K562 (cell line): ENCODE measurements around the gene TMEM168. TPM values are rescaled to one million over a fixed set of nuclear protein-coding genes. Genes with fewer than 3 reads are reported as not detected.

ENCODE experiments used
- C11orf30 ChIP-seq: fragments of 450-650 bp; IDR thresholded peaks from 2 replicates; pipeline ENCODE4 v1.6.1; 2016; ENCODE audit warnings: low read depth, mild to moderate bottlenecking
- E2F1 ChIP-seq: sonication (generic); formaldehyde crosslinking; IDR thresholded peaks from 2 replicates; pipeline ENCODE4 v1.8.1; 2023; ENCODE audit warnings: mild to moderate bottlenecking, missing genetic modification reagents, moderate library complexity
- E4F1 ChIP-seq: fragments of 250-450 bp; sonication (Bioruptor Pico); IDR thresholded peaks from 2 replicates; pipeline ENCODE4 v1.5.0; 2021; ENCODE audit warnings: mild to moderate bottlenecking, borderline replicate concordance
- FUS ChIP-seq: fragments of 200-400 bp; formaldehyde crosslinking; optimal IDR thresholded peaks from 2 replicates; pipeline ENCODE3; 2017; ENCODE audit warnings: low read depth, low read length
- ILK ChIP-seq: fragments of 450-650 bp; IDR thresholded peaks from 2 replicates; pipeline ENCODE4 v1.6.1; 2016; ENCODE audit warnings: missing genetic modification characterization, low read depth, mild to moderate bottlenecking, missing compliant biosample characterization, moderate library complexity, borderline replicate concordance
- MBD2 ChIP-seq: sonication (generic); IDR thresholded peaks from 2 replicates; pipeline ENCODE4 v1.6.1; 2016; ENCODE audit warnings: low read depth, borderline replicate concordance
- MTA1 ChIP-seq: fragments of 450-650 bp; IDR thresholded peaks from 2 replicates; pipeline ENCODE4 v1.6.1; 2017; ENCODE audit warnings: borderline replicate concordance
- NCOR1 ChIP-seq: fragments of 450-650 bp; IDR thresholded peaks from 2 replicates; pipeline ENCODE4 v1.6.1; 2016; ENCODE audit warnings: mild to moderate bottlenecking, moderate library complexity
- POLR2A ChIP-seq: fragments of 450-650 bp; conservative IDR thresholded peaks from 2 replicates; pipeline ENCODE4 v1.6.1; 2016
- RAD21 ChIP-seq, 2 experiments: fragments of 250-450 bp in 1 of 2; fragments of 450-650 bp in 1 of 2; sonication (Bioruptor Pico) in 1 of 2; formaldehyde crosslinking in 1 of 2; IDR thresholded peaks in 1 of 2; conservative IDR thresholded peaks in 1 of 2; 2 replicates each; pipeline versions ENCODE4 v1.4.0 to v1.8.0; 2020 to 2022; ENCODE audit warnings: mild to moderate bottlenecking in 2 of 2, moderate library complexity in 1 of 2
- SMARCB1 ChIP-seq: IDR thresholded peaks from 2 replicates; pipeline ENCODE4 v1.6.1; 2011; ENCODE audit warnings: improper control_type of control experiment, low read depth; ENCODE audit not compliant: insufficient read length
- UBTF ChIP-seq, 2 experiments: IDR thresholded peaks; 2 replicates each; pipeline ENCODE4 v1.6.1; 2012; ENCODE audit warnings: improper control_type of control experiment in 2 of 2, low read depth in 2 of 2, low read length in 2 of 2, borderline replicate concordance in 1 of 2
- ZFX ChIP-seq: sonication (generic); formaldehyde crosslinking; IDR thresholded peaks from 2 replicates; pipeline ENCODE4 v1.8.0; 2022; ENCODE audit warnings: mild to moderate bottlenecking, missing genetic modification reagents, moderate library complexity
- ZNF124 ChIP-seq: sonication (generic); formaldehyde crosslinking; IDR thresholded peaks from 2 replicates; pipeline ENCODE4 v1.8.1; 2022; ENCODE audit warnings: missing genetic modification reagents
- ZNF347 ChIP-seq: fragments of 450-650 bp; formaldehyde crosslinking; IDR thresholded peaks from 2 replicates; pipeline ENCODE4 v1.4.0; 2020; ENCODE audit warnings: low read depth, mild to moderate bottlenecking, moderate library complexity
- ZNF592 ChIP-seq: fragments of 450-650 bp; IDR thresholded peaks from 2 replicates; pipeline ENCODE4 v1.6.1; 2017; ENCODE audit warnings: antibody characterized with exemption, mild to moderate bottlenecking
- ZNF766 ChIP-seq: fragments of 200-800 bp; sonication (Bioruptor generic); conservative IDR thresholded peaks from 2 replicates; pipeline ENCODE4 v1.6.1; 2016; ENCODE audit warnings: missing genetic modification characterization, missing compliant biosample characterization
- polyA plus RNA-seq, 8 experiments: library from polyadenylated mRNA; depleted of rRNA in 4 of 8; stranded (reverse) in 5 of 8; unstranded in 3 of 8; fragments of >200 nt; fragmentation: Nextera tagmentation in 2 of 8; fragmentation: Illumina TruSeq in 1 of 8; extraction: Ambion mirVana in 2 of 8; extraction: Trizol in 1 of 8; gene quantifications; 2 replicates each; pipeline versions ENCODE4 v1.2.1 to v1.2.3, GENCODE V29; 2011 to 2014; ENCODE audit warnings: inconsistent platforms in 1 of 8, missing spikeins in 1 of 8
- total RNA-seq, 7 experiments: library from RNA; depleted of rRNA in 6 of 7; stranded (reverse); fragments of >200 nt in 6 of 7; fragmentation: Illumina TruSeq in 2 of 7; extraction: Trizol in 2 of 7; gene quantifications; 2 replicates each; pipeline versions ENCODE4 v1.2.1 to v1.2.3, GENCODE V29; 2011 to 2021; ENCODE audit warnings: low replicate concordance in 1 of 7

Gene TMEM168
- total and polyA plus RNA-seq, 9 of the 15 experiments (the other 6 are each of a cell fraction or from before 2014, with no cell fraction given) = 19.7 to 50.7 (median 25.4) TPM

- TF ChIP-seq POLR2A = peak; percentile 98
- TF ChIP-seq MTA1 = no peak; the same call in 1 of the 2 replicates
- TF ChIP-seq FUS = peak; percentile 20
- peak; percentile 27 for TF ChIP-seq SMARCB1
- TF ChIP-seq ILK = no peak
- peak; percentile 41; the same call in 1 of the 2 replicates for TF ChIP-seq MBD2
- peak; percentile 18 for TF ChIP-seq ZNF592
- peak; percentile 99 for TF ChIP-seq ZFX (CRISPR knock-in tag)
- peak; percentile 92 for TF ChIP-seq E2F1
- TF ChIP-seq ZNF347 (CRISPR knock-in tag) = no peak
- TF ChIP-seq NCOR1 = no peak
- no peak for TF ChIP-seq ZNF124 (CRISPR knock-in tag)
- no peak; a peak in 1 of 4 replicates for TF ChIP-seq RAD21 (CRISPR knock-in tag; conservative IDR thresholded peaks at IDR 0.05 in 1 of 2, IDR thresholded peaks at IDR 0.05 in 1 of 2)
- peak; percentile 61; the same call in 1 of the 2 replicates for TF ChIP-seq ZNF766
- peak; percentile 88 for TF ChIP-seq C11orf30
- TF ChIP-seq UBTF (IDR thresholded peaks at IDR 0.05; ENCODE audit: borderline replicate concordance in 1 of 2, low read depth in 2 of 2, low read length in 2 of 2) = peak in 1 of 2 experiments; percentile 72; a peak in 1 of 4 replicates
- TF ChIP-seq E4F1 (CRISPR knock-in tag) = no peak
Observed at GRCh38 chr7:112789817-112790585, at the start of gene TMEM168 (continued).
